GM12878 (cell line): ENCODE data around the gene CLRN3. TPM values are rescaled to one million over a fixed set of nuclear protein-coding genes. Genes with fewer than 3 reads are reported as not detected.
A peak's percentile ranks its signal among the peaks of the same experiment; 100 is the strongest.

Source experiments
- ATAC-seq: fragments of 200-7000 bp; cut with Tn5 transposase; 3 replicates; pipeline ENCODE4 v1.9.1; 2020; ENCODE audit warnings: mild to moderate bottlenecking, moderate library complexity
- BruUV-seq: library from RNA; stranded (reverse); fragments of 400-500 nt; replicated peaks from 2 replicates; lab custom pipeline; 2021; lab: Mats Ljungman, UMichigan
- CTCF ChIA-PET: fragments of 300-600 bp; sonication (Branson Sonifier 250); formaldehyde crosslinking; extraction: SDS; loops from one replicate; lab custom pipeline; 2021; ENCODE audit warnings: inconsistent platforms; lab: Yijun Ruan, JAX
- POLR2A ChIA-PET: fragments of 350-600 bp; formaldehyde crosslinking; extraction: SDS; loops from one replicate; lab custom pipeline; 2021; ENCODE audit warnings: inconsistent platforms; lab: Charles Lee
- RAD21 ChIA-PET: fragments of 300-600 bp; sonication (Branson Sonifier 250); formaldehyde crosslinking; loops from one replicate; lab custom pipeline; 2023; ENCODE audit warnings: antibody characterized with exemption; ENCODE audit not compliant: unreplicated experiment; lab: Charles Lee
- SMC1A ChIA-PET: fragments of 300-600 bp; sonication (Branson Sonifier 250); formaldehyde crosslinking; loops from one replicate; lab custom pipeline; 2023; ENCODE audit not compliant: unreplicated experiment, uncharacterized antibody; lab: Charles Lee
- DNase-seq: peaks from one replicate; pipeline ENCODE4 v3.0.0-alpha.2; 2011; ENCODE audit warnings: low read depth, low spot score
- FAIRE-seq: peaks from 3 replicates; lab custom pipeline; 2011; peaks lifted over from hg19 to GRCh38; lab: Jason Lieb, UNC
- H2AFZ ChIP-seq: 2 replicates; pipeline ENCODE4 v1.6.0; 2011; ENCODE audit warnings: low read depth, low read length, control low read depth; ENCODE audit not compliant: control insufficient read depth
- H3K27ac ChIP-seq: 2 replicates; pipeline ENCODE4 v1.5.1; 2011; ENCODE audit warnings: control low read depth; ENCODE audit not compliant: control insufficient read depth, insufficient read depth
- H3K27me3 ChIP-seq, 2 experiments: replicated peaks in 1 of 2; 2 replicates each; pipeline versions ENCODE4 v1.6.0 to v1.6.1; 2011; ENCODE audit warnings: low read length in 1 of 2; ENCODE audit not compliant: control insufficient read depth in 2 of 2, insufficient read depth in 2 of 2
- H3K36me3 ChIP-seq, 2 experiments: 2 replicates each; pipeline ENCODE4 v1.5.1; 2011; ENCODE audit warnings: low read length in 1 of 2; ENCODE audit not compliant: control insufficient read depth in 2 of 2, insufficient read depth in 2 of 2
- H3K4me1 ChIP-seq: 2 replicates; pipeline ENCODE4 v1.6.1; 2011; ENCODE audit warnings: mild to moderate bottlenecking, low read length, moderate library complexity, mixed read lengths; ENCODE audit not compliant: control insufficient read depth, insufficient read depth
- H3K4me2 ChIP-seq: 2 replicates; pipeline ENCODE4 v1.6.0; 2011; ENCODE audit warnings: control low read depth; ENCODE audit not compliant: control insufficient read depth, insufficient read depth
- H3K4me3 ChIP-seq: fragments of 200-600 bp; sonication (generic); 2 replicates; pipeline ENCODE4 v1.5.1; 2016
- H3K79me2 ChIP-seq: 2 replicates; pipeline ENCODE4 v1.6.0; 2011; ENCODE audit warnings: low read length; ENCODE audit not compliant: control insufficient read depth, insufficient read depth
- H3K9ac ChIP-seq: 2 replicates; pipeline ENCODE4 v1.8.0; 2011; ENCODE audit warnings: low read length, control low read depth, mixed read lengths; ENCODE audit not compliant: control insufficient read depth, insufficient read depth
- H3K9me3 ChIP-seq: replicated peaks from 3 replicates; pipeline ENCODE4 v1.5.1; 2011; ENCODE audit warnings: mild to moderate bottlenecking, low read length; ENCODE audit not compliant: control insufficient read depth, insufficient read depth
- H4K20me1 ChIP-seq: 2 replicates; pipeline ENCODE4 v1.6.0; 2011; ENCODE audit not compliant: control insufficient read depth, insufficient read depth
- BHLHE40 ChIP-seq, 2 experiments: fragments of 450-650 bp in 1 of 2; IDR thresholded peaks; 2 replicates each; pipeline ENCODE4 v1.6.1; 2011 to 2017; ENCODE audit warnings: low read depth in 2 of 2, borderline replicate concordance in 1 of 2, improper control_type of control experiment in 1 of 2, low read length in 1 of 2, mild to moderate bottlenecking in 1 of 2
- BMI1 ChIP-seq: fragments of 450-650 bp; IDR thresholded peaks from 2 replicates; pipeline ENCODE4 v1.6.1; 2016; ENCODE audit warnings: mild to moderate bottlenecking, moderate library complexity, borderline replicate concordance
- ESRRA ChIP-seq: IDR thresholded peaks from 2 replicates; pipeline ENCODE4 v1.6.1; 2012; ENCODE audit warnings: mild to moderate bottlenecking, low read length, improper control_type of control experiment
- ETV6 ChIP-seq, 2 experiments: fragments of 450-650 bp in 1 of 2; IDR thresholded peaks in 1 of 2; conservative IDR thresholded peaks in 1 of 2; 2 replicates each; pipeline ENCODE4 v1.6.1; 2014; ENCODE audit warnings: antibody characterized with exemption in 1 of 2, borderline replicate concordance in 1 of 2, low read depth in 1 of 2, mild to moderate bottlenecking in 1 of 2, moderate library complexity in 1 of 2
- GATAD2B ChIP-seq: fragments of 450-650 bp; conservative IDR thresholded peaks from 2 replicates; pipeline ENCODE4 v1.6.1; 2017; ENCODE audit warnings: low read depth, mild to moderate bottlenecking, moderate library complexity
- KDM1A ChIP-seq: fragments of 200-600 bp; sonication (generic); IDR thresholded peaks from 2 replicates; pipeline ENCODE4 v1.6.1; 2016; ENCODE audit warnings: borderline replicate concordance
- NFYB ChIP-seq: IDR thresholded peaks from 2 replicates; pipeline ENCODE4 v1.6.1; 2011; ENCODE audit warnings: low read depth, mild to moderate bottlenecking, low read length, improper control_type of control experiment, moderate library complexity; ENCODE audit not compliant: insufficient read depth
- NR2F1 ChIP-seq: fragments of 450-650 bp; conservative IDR thresholded peaks from 2 replicates; pipeline ENCODE4 v1.6.1; 2017; ENCODE audit warnings: mild to moderate bottlenecking
- PAX8 ChIP-seq: fragments of 450-650 bp; IDR thresholded peaks from 2 replicates; pipeline ENCODE4 v1.6.1; 2017; ENCODE audit warnings: mild to moderate bottlenecking, moderate library complexity
- RB1 ChIP-seq: fragments of 450-650 bp; formaldehyde crosslinking; IDR thresholded peaks from 2 replicates; pipeline ENCODE4 v1.6.1; 2017; ENCODE audit warnings: mild to moderate bottlenecking, borderline replicate concordance
- SUPT20H ChIP-seq: IDR thresholded peaks from 2 replicates; pipeline ENCODE4 v1.6.1; 2011; ENCODE audit warnings: low read depth, mild to moderate bottlenecking, low read length, moderate library complexity, borderline replicate concordance; ENCODE audit not compliant: control insufficient read depth
- TARDBP ChIP-seq: IDR thresholded peaks from 2 replicates; pipeline ENCODE4 v1.6.1; 2016; ENCODE audit warnings: borderline replicate concordance
- TCF3 ChIP-seq: IDR thresholded peaks from 2 replicates; pipeline ENCODE4 v1.6.1; 2012; ENCODE audit warnings: low read depth, mild to moderate bottlenecking, low read length, borderline replicate concordance; ENCODE audit not compliant: insufficient read depth
- WRNIP1 ChIP-seq: IDR thresholded peaks from 2 replicates; pipeline ENCODE4 v1.6.1; 2011; ENCODE audit warnings: low read depth, low read length, improper control_type of control experiment, borderline replicate concordance
- WGBS: methylation state at CpG from one replicate; pipeline ENCODE4 v1.1.6; 2016; ENCODE audit warnings: low lambda C conversion rate; ENCODE audit not compliant: insufficient replicate concordance, insufficient coverage; ENCODE audit errors: missing lambda C conversion rate; 5-methylcytosine and 5-hydroxymethylcytosine counted together
- in situ Hi-C: fragments of 300-500 bp; cut with MboI; formaldehyde crosslinking; loops from 9 replicates; pipeline ENCODE4 v1.14.3; 2018; ENCODE audit warnings: mixed read lengths
- intact Hi-C: fragments of 100-400 bp; cut with micrococcal nuclease; formaldehyde crosslinking; loops from one replicate; pipeline ENCODE4 v1.14.2; 2022; ENCODE audit not compliant: unreplicated experiment
- polyA plus RNA-seq, 11 experiments: library from polyadenylated mRNA; depleted of rRNA in 4 of 11; unstranded in 6 of 11; stranded (reverse) in 5 of 11; fragments of >200 nt; fragmentation: Nextera tagmentation in 4 of 11; fragmentation: Illumina TruSeq in 1 of 11; extraction: Ambion mirVana in 4 of 11; extraction: Trizol in 1 of 11; gene quantifications; 1 replicate in 1 of 11; 2 replicates in 10 of 11; pipeline versions ENCODE4 v1.2.1 to v1.2.3, GENCODE V29; 2011 to 2016; ENCODE audit warnings: inconsistent platforms in 2 of 11, missing spikeins in 2 of 11, low read depth in 1 of 11
- total RNA-seq, 4 experiments: library from RNA; depleted of rRNA in 3 of 4; stranded (reverse); fragments of >200 nt in 3 of 4; fragmentation: Illumina TruSeq in 1 of 4; extraction: Trizol in 1 of 4; gene quantifications; 2 replicates each; pipeline versions ENCODE4 v1.2.1 to v1.2.3, GENCODE V29; 2013 to 2021
- TF ChIP-seq, protein P1 (sequence below): fragments of 450-650 bp; IDR thresholded peaks from 2 replicates; pipeline ENCODE4 v1.6.1; 2016; ENCODE audit warnings: mild to moderate bottlenecking

CLRN3 gene
- total and polyA plus RNA-seq, 10 of the 15 experiments (the other 5 are each of a cell fraction or from before 2014, with no cell fraction given) = not detected

DNA sequence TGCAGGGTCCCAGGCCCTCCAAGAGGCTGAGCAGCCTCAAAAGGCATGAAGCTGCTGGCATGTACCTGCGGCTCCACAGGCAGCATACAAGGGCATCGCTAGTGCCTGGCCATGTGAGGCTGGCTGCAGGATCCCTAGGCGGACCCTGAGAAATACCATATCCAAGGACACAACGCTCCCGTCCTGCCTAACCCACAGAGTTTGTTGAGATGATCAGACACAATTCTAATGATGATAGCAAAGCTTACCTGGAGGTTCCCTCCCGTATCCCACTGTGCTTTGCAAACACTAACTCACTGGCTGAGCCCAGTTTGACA is 17.3 kb downstream of the CLRN3 start (continued):
- TF ChIP-seq ETV6 (conservative IDR thresholded peaks at IDR 0.05 in 1 of 2, IDR thresholded peaks at IDR 0.05 in 1 of 2; ENCODE audit: borderline replicate concordance in 1 of 2, low read depth in 1 of 2) = no peak
- TF ChIP-seq KDM1A = no peak
- TF ChIP-seq NFYB = no peak
- no peak for TF ChIP-seq TARDBP
- no peak for TF ChIP-seq RB1
- no peak for TF ChIP-seq BHLHE40 (IDR thresholded peaks at IDR 0.05; ENCODE audit: borderline replicate concordance in 1 of 2, low read depth in 2 of 2, low read length in 1 of 2)
- TF ChIP-seq GATAD2B = no peak

DNA sequence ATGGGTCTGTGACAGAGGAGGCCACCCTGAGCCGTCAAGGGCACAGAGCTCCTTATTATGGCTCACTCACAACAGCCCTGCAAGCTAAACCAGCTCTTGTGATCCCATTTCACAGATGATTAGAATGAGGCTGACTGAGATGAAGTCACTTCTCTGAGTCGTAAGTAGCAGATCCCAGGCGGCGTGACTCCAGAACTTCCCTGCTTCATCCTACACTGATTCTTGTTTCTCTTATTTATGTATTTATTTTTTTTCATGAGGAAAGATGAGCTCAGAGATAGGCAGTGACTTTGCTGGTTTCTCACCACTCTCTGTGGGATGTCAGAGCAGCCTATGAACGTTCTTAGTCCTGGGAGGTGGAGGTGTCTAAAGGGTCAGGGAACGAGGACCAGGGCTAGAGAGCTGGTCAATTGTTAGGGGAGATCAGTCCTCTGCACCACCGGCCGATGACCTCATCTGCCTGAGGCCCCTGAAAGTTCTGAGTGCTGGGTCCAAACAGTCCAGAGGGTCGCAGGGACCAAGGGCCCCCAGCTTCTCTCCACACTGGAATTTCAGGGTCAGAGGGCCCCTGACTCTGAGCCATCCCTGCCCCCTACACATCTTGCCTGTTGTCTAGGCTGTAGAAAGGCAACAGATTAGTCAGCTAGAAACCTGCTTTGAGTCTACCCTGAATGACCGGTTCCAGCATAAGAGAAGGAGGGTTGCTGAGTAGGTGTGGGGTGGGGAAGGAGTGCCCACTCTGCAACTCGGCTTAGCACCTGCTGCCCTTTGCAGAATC is 17.9 kb downstream of the CLRN3 start:
- no peak for FAIRE-seq
- Histone ChIP-seq H3K4me1 (no peaks in the 10 kb centered on the region), H2AFZ (no peak overlapping the region), H3K36me3 (no peaks in the 10 kb centered on the region), H3K9me3 (no peaks in the 10 kb centered on the region), H3K4me2 (no peak overlapping the region), H3K27ac (no peak overlapping the region), H3K9ac (no peak overlapping the region), H3K27me3 (no peaks in the 10 kb centered on the region; a peak in 1 of 4 replicates), H4K20me1 (no peaks in the 10 kb centered on the region), H3K79me2 (no peaks in the 10 kb centered on the region), H3K4me3 (no peak overlapping the region)
- no peak for DNase-seq
- intact Hi-C loops (no loop called here), in situ Hi-C loops (no loop called here)
- no peak for TF ChIP-seq ESRRA
- no peak for TF ChIP-seq BMI1
- no peak for TF ChIP-seq PAX8
- no peak for TF ChIP-seq TCF3
- TF ChIP-seq, protein P1, sequence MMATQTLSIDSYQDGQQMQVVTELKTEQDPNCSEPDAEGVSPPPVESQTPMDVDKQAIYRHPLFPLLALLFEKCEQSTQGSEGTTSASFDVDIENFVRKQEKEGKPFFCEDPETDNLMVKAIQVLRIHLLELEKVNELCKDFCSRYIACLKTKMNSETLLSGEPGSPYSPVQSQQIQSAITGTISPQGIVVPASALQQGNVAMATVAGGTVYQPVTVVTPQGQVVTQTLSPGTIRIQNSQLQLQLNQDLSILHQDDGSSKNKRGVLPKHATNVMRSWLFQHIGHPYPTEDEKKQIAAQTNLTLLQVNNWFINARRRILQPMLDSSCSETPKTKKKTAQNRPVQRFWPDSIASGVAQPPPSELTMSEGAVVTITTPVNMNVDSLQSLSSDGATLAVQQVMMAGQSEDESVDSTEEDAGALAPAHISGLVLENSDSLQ = no peak
- no peak for TF ChIP-seq SUPT20H
- TF ChIP-seq WRNIP1 = no peak
- TF ChIP-seq NR2F1 = no peak
- 23% methylated on average over 11 of the region's 11 CpGs for WGBS
- CTCF ChIA-PET = interaction anchor here (0.6 to 0.8 kb wide), 2 partner anchors 159 to 1494 kb away, joined by 3 read pairs; no protein-coding TSS in a partner anchor
- peak; percentile 46 for ATAC-seq
- SMC1A ChIA-PET = no interaction called here
- BruUV-seq = no TSS peak
- RAD21 ChIA-PET = no interaction called here
- POLR2A ChIA-PET = no interaction called here
